NCI-H1930 (cell line): Measurements from ENCODE around the gene ZNF256.

ENCODE experiments used
- DNase-seq, 2 experiments: peaks; one replicate each; lab custom pipeline; 2025; lab: John Stamatoyannopoulos, UW

ZNF256 gene

GRCh38 chr19:57947419-57948134, at the start of gene ZNF256:
Gene ZNF256, minus strand, starts transcription at chr19:57947706. Its CDS starts 232 bp downstream, at chr19:57947474.
- DNase-seq = peak; percentile 98 to 100

GRCh38 chr19:57992841-57993240, 45.3 kb upstream of the ZNF256 start:
- no peak for DNase-seq

- no peak for DNase-seq
Observed at GRCh38 chr19:57978586-57979289, 31.2 kb upstream of the ZNF256 start.

- no peak for DNase-seq
Observed at GRCh38 chr19:57974434-57974833, 26.9 kb upstream of the ZNF256 start, which contains the start of gene C19orf18. Gene C19orf18, minus strand, starts transcription at chr19:57974534. Its CDS starts 102 bp downstream, at chr19:57974432.

- peak in 1 of 2 experiments; percentile 31 for DNase-seq
Observed at GRCh38 chr19:57964761-57965160, 17.3 kb upstream of the ZNF256 start.

GRCh38 chr19:57961785-57962184, 14.3 kb upstream of the ZNF256 start:
- no peak for DNase-seq

- no peak for DNase-seq
Observed at GRCh38 chr19:57954996-57955395, 7.5 kb upstream of the ZNF256 start.

GRCh38 chr19:57949702-57950101, 2.2 kb upstream of the ZNF256 start:
- DNase-seq = no peak

- no peak for DNase-seq
Observed at GRCh38 chr19:57949296-57949695, 1.8 kb upstream of the ZNF256 start.

- no peak for DNase-seq
Observed at GRCh38 chr19:57947088-57947418, 453 bp downstream of the ZNF256 start.

GRCh38 chr19:57946316-57946715, 1.2 kb downstream of the ZNF256 start:
- DNase-seq = no peak

GRCh38 chr19:57941593-57941992, 5.9 kb downstream of the ZNF256 start:
- no peak for DNase-seq

GRCh38 chr19:57935731-57936130, 11.8 kb downstream of the ZNF256 start:
- DNase-seq = no peak

- peak; percentile 62 to 80 for DNase-seq
Observed at GRCh38 chr19:57934820-57935665, 12.5 kb downstream of the ZNF256 start, which contains the start of gene ZNF418. Gene ZNF418, minus strand, starts transcription at chr19:57935402. Its CDS starts 1,580 bp downstream, at chr19:57933822.

- DNase-seq = no peak
Observed at GRCh38 chr19:57927587-57927986, 19.9 kb downstream of the ZNF256 start.

- DNase-seq = peak; percentile 97 to 98
Observed at GRCh38 chr19:57916168-57916995, 31.1 kb downstream of the ZNF256 start, which contains the start of gene ZNF417. Gene ZNF417, minus strand, starts transcription at chr19:57916592. Its CDS starts 181 bp downstream, at chr19:57916411.

GRCh38 chr19:57914531-57914930, 33.0 kb downstream of the ZNF256 start:
- DNase-seq = no peak

- no peak for DNase-seq
Observed at GRCh38 chr19:57907394-57907793, 40.1 kb downstream of the ZNF256 start.

GRCh38 chr19:57905258-57905657, 42.2 kb downstream of the ZNF256 start:
- no peak for DNase-seq

GRCh38 chr19:57903618-57904184, 43.8 kb downstream of the ZNF256 start:
- DNase-seq = no peak

GRCh38 chr19:57900311-57900710, 47.2 kb downstream of the ZNF256 start:
- no peak for DNase-seq
